ACHN (cell line): ENCODE results near the gene DACT3.
A peak's percentile ranks its signal among the peaks of the same experiment; 100 is the strongest.
"Not testable (repeated sequence)": the region's sequence is repeated elsewhere in the genome, so short reads cannot be mapped to it uniquely, and the experiment has no call there.

Experiments
- DNase-seq: peaks from one replicate; pipeline ENCODE4 v3.0.0-alpha.2; 2015
- in situ Hi-C: cut with HindIII; loops from 2 replicates; pipeline ENCODE4 v1.10.0; 2017; ENCODE audit warnings: low sequenced_read_pairs, low pct_ligation_motif_present, low pct_unique_long_range_greater_than_20kb

DACT3 gene

GRCh38 chr19:46639358-46640182, 21.4 kb downstream of the DACT3 start:
- in situ Hi-C loops = no loop called here
- DNase-seq = peak; percentile 9

- in situ Hi-C loops = no loop called here
- DNase-seq = no peak
Measured at GRCh38 chr19:46637224-46637623, 23.8 kb downstream of the DACT3 start.

- in situ Hi-C loops = no loop called here
- DNase-seq = no peak
Measured at GRCh38 chr19:46635920-46636761, 24.8 kb downstream of the DACT3 start, which contains the start of gene GNG8. GNG8 (minus strand) TSS chr19:46636202; CDS start chr19:46634682, 1,520 bp downstream.

- no peak for DNase-seq
- in situ Hi-C loops = no loop called here
Measured at GRCh38 chr19:46634656-46635218, 26.2 kb downstream of the DACT3 start.

GRCh38 chr19:46634045-46634655, 26.8 kb downstream of the DACT3 start:
- peak; percentile 76 for DNase-seq
- in situ Hi-C loops = no loop called here

GRCh38 chr19:46633130-46633529, 27.9 kb downstream of the DACT3 start:
- in situ Hi-C loops = no loop called here
- DNase-seq = no peak

- DNase-seq = no peak
- in situ Hi-C loops = no loop called here
Measured at GRCh38 chr19:46631481-46631880, 29.5 kb downstream of the DACT3 start.

- no peak for DNase-seq
- in situ Hi-C loops = no loop called here
Measured at GRCh38 chr19:46630586-46631205, 30.3 kb downstream of the DACT3 start.

- in situ Hi-C loops = no loop called here
- DNase-seq = no peak
Measured at GRCh38 chr19:46629546-46630025, 31.4 kb downstream of the DACT3 start.

GRCh38 chr19:46628970-46629369, 32.0 kb downstream of the DACT3 start:
- in situ Hi-C loops, DNase-seq: not testable (repeated sequence)

- in situ Hi-C loops = no loop called here
Measured at GRCh38 chr19:46626446-46626845, 34.5 kb downstream of the DACT3 start.

GRCh38 chr19:46625731-46626130, 35.3 kb downstream of the DACT3 start:
- no peak for DNase-seq
- in situ Hi-C loops = no loop called here

More at GRCh38 chr19:46626446-46626845, 34.5 kb downstream of the DACT3 start:
- no peak for DNase-seq

- DNase-seq = no peak
- in situ Hi-C loops = no loop called here
Measured at GRCh38 chr19:46624958-46625661, 35.9 kb downstream of the DACT3 start, which contains the start of gene PTGIR. PTGIR (minus strand) TSS chr19:46625089; CDS start chr19:46624225, 864 bp downstream.

- in situ Hi-C loops = no loop called here
- DNase-seq = no peak
Measured at GRCh38 chr19:46623915-46624502, 37.0 kb downstream of the DACT3 start.

GRCh38 chr19:46622118-46622446, 38.9 kb downstream of the DACT3 start:
- in situ Hi-C loops = no loop called here
- no peak for DNase-seq

GRCh38 chr19:46621191-46622117, 39.5 kb downstream of the DACT3 start:
- in situ Hi-C loops = no loop called here
- no peak for DNase-seq
